ENCODE data around the gene ICAM3. TPM values are rescaled to one million over a fixed set of nuclear protein-coding genes. Genes with fewer than 3 reads are reported as not detected.
A peak's percentile ranks its signal among the peaks of the same experiment; 100 is the strongest.

ICAM3 gene
- total and polyA plus RNA-seq, 12 donors = 6.1 to 77.2 (median 16.8) TPM

GRCh38 chr19:10335352-10335985 is 4.0 kb downstream of the ICAM3 start:
- no peak for TF ChIP-seq CTCF (IDR thresholded peaks at IDR 0.05)
- H3K4me1 ChIP-seq = peaks cover 4 to 62% (median 35%) of the 10 kb centered on the region in 9 donors
- ATAC-seq = peak in 1 of 8 donors; percentile 23
- H3K27ac ChIP-seq = peak overlapping the region in 9 of 10 donors; percentile 47 to 96 (median 73)
- H3K27me3 ChIP-seq = no peaks in the 10 kb centered on the region
- peak in 1 of 2 donors; percentile 58 for DNase-seq
- 47 to 59% methylated on average over 26 of the region's 26 CpGs for WGBS, 2 donors
- intact Hi-C loops (cut with DNase I) = loop anchor here in 5 of 10 donors (2.0 to 10.0 kb wide), 4 partner anchors 17 to 61 kb away; partner anchors contain the start of genes ICAM1 (in 2 of the 5) and TYK2 (in 1 of the 5)
- H3K36me3 ChIP-seq = peaks cover 0 to 22% (median 1%) of the 10 kb centered on the region in 9 donors
- peak overlapping the region in 7 of 10 donors; percentile 73 to 94 (median 78) for H3K4me3 ChIP-seq
- H3K9me3 ChIP-seq = no peaks in the 10 kb centered on the region

DNA sequence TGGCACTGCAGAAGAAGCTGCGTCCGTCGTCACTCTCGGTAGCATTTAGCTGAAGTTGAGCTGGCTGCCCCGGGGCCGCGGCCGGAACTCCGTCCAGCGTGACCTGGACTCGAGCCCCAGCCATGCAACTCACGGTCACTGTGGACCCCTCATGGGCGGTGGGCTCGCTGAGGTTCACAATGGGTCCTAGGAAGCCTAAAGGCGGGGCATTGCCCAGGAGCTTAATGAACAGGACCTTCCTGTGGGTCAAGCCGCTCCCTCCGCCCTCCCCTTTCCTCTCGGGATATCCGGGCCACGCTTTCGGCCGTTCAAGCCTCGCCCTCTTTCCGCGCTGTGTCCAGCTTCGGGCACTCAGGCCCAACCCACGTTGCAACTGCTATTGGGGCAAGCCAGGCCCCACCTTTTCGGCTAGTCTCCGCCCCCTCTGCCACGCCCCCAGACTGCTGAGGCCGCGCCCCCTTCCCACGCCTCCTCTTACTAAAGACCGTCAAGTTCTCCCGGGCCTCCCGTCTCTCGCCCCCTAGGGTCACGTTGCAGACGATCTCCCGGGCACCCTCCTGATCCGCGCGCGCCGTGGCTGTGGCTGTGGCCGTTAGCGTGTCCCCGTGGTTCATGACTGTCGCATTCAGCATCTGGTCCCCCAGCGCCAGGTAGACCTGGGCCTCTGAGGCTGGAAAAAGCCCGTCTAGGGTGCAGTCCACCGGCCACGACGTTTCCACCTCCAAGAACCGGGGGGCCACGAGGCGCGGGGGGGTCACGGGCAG is 4.7 kb downstream of the ICAM3 start:
- H3K4me1 ChIP-seq = peaks cover 4 to 58% (median 31%) of the 10 kb centered on the region in 9 donors
- H3K4me3 ChIP-seq = peak overlapping the region; percentile 16 to 94 (median 76)
- DNase-seq (peak; percentile 96), ATAC-seq (peak; percentile 86 to 93 (median 90))
- intact Hi-C loops (cut with DNase I) = loop anchor here in 7 of 10 donors (2.0 to 10.0 kb wide), 9 partner anchors 18 to 67 kb away; partner anchors contain the start of genes ICAM1 (in 5 of the 7), TYK2 (in 3 of the 7), ICAM4 (in 1 of the 7) and ICAM5 (in 1 of the 7)
- 8% methylated on average over 59 of the region's 59 CpGs for WGBS, 2 donors
- H3K9me3 ChIP-seq = no peaks in the 10 kb centered on the region
- TF ChIP-seq CTCF (IDR thresholded peaks at IDR 0.05) = peak in 4 of 9 donors; percentile 9 to 32 (median 30)
- peak overlapping the region in 9 of 10 donors; percentile 64 to 96 (median 84) for H3K27ac ChIP-seq
- H3K36me3 ChIP-seq = peaks cover 0 to 29% (median 8%) of the 10 kb centered on the region in 9 donors
- no peaks in the 10 kb centered on the region for H3K27me3 ChIP-seq

- Histone ChIP-seq H3K4me3 (peak overlapping the region; percentile 16 to 94 (median 76)), H3K4me1 (peaks cover 4 to 50% (median 31%) of the 10 kb centered on the region in 9 donors), H3K36me3 (peaks cover 0 to 37% (median 16%) of the 10 kb centered on the region in 9 donors), H3K27ac (peak overlapping the region in 9 of 10 donors; percentile 74 to 96 (median 90)), H3K27me3 (no peaks in the 10 kb centered on the region), H3K9me3 (no peaks in the 10 kb centered on the region)
- no peak for TF ChIP-seq CTCF (IDR thresholded peaks at IDR 0.05)
- 3 to 4% methylated on average over 44 of the region's 44 CpGs for WGBS, 2 donors
- DNase-seq = no peak
- peak in 2 of 8 donors; percentile 1 for ATAC-seq
- intact Hi-C loops (cut with DNase I) = loop anchor here in 6 of 10 donors (1.0 to 10.0 kb wide), 9 partner anchors 19 to 67 kb away; partner anchors contain the start of genes ICAM1 (in 5 of the 6), TYK2 (in 3 of the 6), ICAM4 (in 1 of the 6) and ICAM5 (in 1 of the 6)
These were observed 5.5 kb downstream of the ICAM3 start for GRCh38 chr19:10333758-10334587.

All from heart right ventricle (tissue), 16 donors.